GM19468 (cell line): ENCODE measurements around the gene ZNF784.
A peak's percentile ranks its signal among the peaks of the same experiment; 100 is the strongest.

ENCODE experiments used
- ATAC-seq: cut with Tn5 transposase; IDR thresholded peaks from one replicate; pipeline ENCODE4 v1.9.1; 2021; ENCODE audit warnings: mild to moderate bottlenecking, moderate library complexity, moderate number of reproducible peaks; ENCODE audit not compliant: unreplicated experiment; ENCODE audit errors: extremely low read depth

The ZNF784 gene

GRCh38 chr19:55605637-55606470 lies 18.5 kb downstream of the ZNF784 start, which contains the start of gene ZNF865:
Gene ZNF865 (plus strand): TSS chr19:55605647. CDS start chr19:55613619, 7,972 bp downstream.
- ATAC-seq: no peak

DNA sequence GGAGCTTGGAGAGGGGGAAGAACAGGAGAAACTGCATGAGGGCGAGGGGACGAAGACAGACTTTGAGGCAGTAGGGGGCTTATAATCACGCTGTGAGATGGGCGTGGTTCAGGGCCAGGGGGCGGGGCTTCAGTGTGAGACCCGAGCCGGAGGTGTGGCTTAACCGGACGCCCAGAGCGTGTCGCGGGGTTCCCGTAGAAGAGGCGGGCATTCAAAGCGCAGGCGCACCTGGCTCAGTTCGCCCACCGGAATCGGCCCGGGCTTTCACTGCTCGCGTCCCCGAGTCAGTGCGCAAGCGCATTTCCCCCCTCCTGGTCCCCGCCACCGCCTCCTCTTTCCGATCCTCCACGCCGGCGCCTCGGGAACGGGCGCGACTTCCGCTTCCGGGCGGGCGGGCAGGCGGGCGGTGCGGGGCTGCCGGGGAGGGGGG lies 19.1 kb downstream of the ZNF784 start:
- ATAC-seq: peak; percentile 83

GRCh38 chr19:55603581-55604292 lies 20.6 kb downstream of the ZNF784 start:
- no peak for ATAC-seq

- no peak for ATAC-seq
Observed at GRCh38 chr19:55603115-55603514, 21.3 kb downstream of the ZNF784 start.

- ATAC-seq: no peak
Observed at GRCh38 chr19:55602104-55603001, 22.0 kb downstream of the ZNF784 start.

GRCh38 chr19:55601084-55601483 lies 23.3 kb downstream of the ZNF784 start:
- no peak for ATAC-seq

DNA sequence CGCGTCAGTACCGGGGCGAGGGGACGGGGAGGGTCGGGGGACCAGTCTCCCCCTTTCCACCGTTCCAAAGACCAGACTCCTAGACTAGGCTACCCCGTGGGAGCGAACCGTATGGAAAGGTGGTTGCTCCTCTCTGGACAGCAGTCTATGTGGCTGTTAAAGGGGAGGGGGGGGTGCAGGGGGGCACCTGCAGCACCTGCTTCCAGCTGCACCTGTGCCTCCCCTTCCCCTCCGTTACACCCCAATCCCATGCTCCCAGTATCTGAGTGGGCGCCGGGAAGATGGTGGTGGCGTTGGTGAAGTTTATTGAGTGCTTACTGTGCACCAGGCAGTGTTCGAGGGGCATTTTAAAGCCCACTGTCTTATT lies 23.7 kb downstream of the ZNF784 start:
- no peak for ATAC-seq

DNA sequence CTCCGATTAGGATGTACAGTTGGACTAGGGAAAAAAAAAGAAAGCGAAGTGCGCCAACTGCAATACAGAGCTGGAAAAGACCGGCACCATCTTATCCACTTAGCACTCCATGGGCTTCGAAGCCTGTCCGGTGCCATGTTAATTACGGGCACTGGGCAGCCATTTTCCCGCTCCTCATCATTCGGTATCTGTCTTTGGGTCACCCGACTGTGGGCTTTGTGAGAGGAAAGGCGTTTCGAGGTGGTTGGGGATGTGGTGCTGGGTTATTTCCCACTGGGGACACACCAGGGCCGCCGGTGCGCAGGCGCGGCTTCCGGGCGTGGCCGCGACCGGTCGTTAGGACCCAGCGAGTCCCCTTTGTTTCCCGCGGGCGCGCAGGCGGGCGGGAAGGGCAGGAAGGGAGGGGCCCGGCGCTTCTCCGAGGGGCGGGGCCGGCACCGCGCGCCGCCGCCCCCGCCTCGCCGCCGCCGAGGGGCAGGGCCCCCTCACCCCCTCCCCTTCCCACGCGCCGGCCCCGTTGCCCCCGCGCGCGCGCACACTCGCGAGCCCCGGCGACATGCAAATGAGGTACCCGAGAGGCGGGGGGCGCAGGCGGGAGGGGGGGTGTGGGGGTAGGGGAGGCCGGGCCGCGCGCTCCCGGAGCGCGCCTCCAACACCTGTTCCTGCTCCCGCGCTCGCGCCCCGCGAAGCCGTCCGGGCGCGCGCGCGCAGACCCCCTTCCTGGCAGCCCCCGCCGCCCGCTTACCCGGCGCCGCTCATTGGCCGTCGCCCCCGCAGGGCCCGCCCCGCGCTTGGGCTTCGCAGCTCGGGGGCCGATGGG lies 24.3 kb downstream of the ZNF784 start, which contains the start of gene ZNF524:
ZNF524 (plus strand) TSS at position 447 of the 820 bp plus-strand sequence. CDS start 1,825 bp downstream, outside the sequence.
- peak; percentile 18 for ATAC-seq

DNA sequence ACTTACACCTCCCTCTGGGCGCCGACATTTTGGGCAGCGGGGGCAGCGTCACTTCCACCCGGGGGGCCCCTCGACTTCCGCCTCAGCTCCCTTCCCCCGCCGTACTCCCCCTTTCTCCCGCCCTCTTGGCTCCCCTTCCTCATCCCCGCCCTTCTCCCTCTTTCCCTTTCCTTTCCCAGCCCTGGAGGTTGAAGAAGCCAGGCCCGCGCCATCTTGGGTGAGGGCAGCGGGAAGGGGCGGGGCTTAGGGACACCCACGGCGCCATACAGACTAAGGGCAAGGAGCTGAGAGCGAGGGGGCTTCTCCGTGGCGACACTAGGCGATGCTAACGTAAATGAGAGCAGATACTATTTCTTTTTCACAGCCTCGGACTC lies 24.9 kb downstream of the ZNF784 start, which contains the start of gene FIZ1:
FIZ1 (minus strand) TSS at position 50 of the 374 bp plus-strand sequence. CDS start 1,652 bp downstream, outside the sequence.
- peak; percentile 35 for ATAC-seq

DNA sequence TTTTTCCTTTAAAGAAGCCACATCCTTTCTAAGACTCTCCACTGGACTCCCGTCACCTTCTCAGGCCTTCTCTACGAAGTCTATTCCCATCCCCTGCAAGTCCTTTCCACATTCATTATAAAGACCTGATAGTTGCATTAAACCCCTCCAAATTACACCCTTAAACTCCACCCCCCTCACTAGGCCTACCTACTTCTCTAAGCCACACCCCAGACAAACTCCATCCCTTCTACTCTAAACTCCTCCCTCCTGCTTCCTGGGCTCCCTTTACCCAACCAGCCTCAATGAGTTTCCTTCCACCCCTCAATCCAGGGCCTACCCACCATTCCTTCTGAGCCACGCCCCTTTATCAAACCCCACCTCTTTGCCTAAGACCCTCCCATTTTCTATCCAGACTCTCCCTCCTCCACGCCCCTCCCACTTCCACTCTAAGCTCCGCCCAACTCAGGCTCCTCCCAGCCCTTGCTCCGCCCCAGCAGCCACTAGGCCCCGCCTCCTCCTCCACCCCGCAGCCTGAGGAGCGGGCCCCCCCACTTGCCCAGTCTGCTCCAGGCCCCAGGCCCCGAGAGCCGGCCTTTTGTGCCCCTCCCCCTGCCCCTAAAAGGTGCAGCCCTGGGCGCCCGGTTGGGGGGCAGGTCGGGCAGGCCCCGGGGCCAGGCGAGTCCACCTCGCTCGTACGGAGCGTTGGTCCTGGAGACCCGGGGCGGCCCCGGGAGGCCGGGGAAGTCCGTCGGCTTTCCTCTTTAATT lies 25.5 kb downstream of the ZNF784 start:
- peak; percentile 33 for ATAC-seq

DNA sequence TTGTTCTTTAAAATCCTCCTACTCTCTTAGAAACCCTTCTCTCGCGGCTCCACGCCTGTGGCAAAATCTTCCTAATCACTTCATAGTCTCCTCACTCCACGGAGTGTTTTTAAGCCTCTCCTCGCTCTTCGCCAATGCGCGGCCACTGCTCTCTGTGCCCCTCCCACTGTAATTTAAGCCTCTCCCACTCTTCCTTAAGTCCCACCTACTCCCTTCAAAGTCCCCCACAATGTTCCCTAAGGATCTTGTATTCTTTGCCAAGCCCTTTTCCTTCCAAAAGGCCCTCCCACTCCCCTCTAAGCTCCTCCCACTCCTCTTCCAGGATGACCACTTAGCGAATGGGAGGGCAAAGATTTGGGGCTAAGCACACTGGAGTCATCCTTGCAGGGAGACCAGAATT lies 26.3 kb downstream of the ZNF784 start:
- ATAC-seq: no peak

DNA sequence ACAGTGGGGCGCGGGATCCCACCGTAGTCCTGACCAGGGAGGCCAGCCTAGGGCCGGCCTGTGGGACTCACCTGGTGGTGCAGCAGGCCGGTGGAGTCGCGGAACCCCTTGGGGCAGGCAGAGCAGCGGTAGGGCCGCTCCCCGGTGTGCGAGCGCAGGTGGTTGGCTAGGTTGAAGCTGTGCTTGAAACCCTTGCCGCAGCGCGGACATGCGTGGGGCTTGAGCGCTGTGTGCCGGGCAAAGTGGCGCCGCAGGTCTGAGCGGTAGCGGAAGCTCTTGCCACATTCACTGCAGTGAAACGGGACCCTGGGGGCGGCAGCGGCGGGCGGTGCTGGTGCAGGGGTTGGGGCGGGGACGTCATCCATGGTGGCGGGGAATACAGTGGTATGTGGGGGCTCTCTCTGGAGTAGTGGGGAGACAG lies 26.9 kb downstream of the ZNF784 start:
- ATAC-seq: no peak

DNA sequence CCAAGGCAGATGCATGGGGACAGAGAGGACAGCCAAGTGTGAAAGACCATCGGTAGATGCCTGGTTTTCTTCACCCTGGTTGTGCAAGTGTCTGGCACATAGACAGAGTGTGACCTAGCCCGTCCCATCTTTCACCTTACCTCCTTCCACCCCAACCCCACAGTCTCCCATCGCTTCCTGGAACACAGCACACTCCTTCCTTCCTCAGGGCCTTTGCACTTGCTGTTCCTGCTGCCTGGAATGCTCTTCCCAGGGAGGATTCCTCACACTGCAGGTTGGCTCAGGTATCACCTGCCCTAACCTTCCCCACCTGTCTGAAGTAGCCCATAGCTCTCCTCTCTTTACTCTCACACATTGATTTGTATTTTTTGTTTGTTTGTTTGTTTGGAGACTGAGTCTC lies 28.1 kb downstream of the ZNF784 start:
- no peak for ATAC-seq

DNA sequence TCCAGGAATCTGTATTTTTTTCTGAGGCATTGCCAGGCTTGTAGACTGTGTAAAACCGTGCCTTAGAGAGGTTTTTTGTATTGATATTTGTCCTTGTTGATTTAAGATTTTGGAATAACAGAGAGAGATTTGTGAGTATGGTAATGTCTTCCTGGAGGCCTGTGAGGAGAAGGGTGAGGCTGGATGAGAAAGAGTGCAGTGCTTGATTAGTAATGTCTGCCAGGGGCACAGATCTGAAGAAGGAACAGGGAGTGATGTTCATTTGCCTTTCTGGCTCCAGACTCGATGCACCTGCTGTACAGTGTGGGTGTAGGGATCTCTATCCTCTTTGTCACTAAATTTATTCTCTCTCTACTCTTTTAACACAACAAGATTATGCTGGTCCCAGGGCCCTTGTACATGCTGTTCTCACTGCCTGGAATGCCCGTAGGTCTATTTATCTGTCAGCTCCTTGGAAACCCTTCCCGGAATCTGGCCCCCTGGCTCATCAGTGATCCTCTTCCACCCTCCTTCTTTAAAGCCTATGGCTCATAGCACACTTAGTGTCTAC lies 29.3 kb downstream of the ZNF784 start:
- ATAC-seq: no peak

DNA sequence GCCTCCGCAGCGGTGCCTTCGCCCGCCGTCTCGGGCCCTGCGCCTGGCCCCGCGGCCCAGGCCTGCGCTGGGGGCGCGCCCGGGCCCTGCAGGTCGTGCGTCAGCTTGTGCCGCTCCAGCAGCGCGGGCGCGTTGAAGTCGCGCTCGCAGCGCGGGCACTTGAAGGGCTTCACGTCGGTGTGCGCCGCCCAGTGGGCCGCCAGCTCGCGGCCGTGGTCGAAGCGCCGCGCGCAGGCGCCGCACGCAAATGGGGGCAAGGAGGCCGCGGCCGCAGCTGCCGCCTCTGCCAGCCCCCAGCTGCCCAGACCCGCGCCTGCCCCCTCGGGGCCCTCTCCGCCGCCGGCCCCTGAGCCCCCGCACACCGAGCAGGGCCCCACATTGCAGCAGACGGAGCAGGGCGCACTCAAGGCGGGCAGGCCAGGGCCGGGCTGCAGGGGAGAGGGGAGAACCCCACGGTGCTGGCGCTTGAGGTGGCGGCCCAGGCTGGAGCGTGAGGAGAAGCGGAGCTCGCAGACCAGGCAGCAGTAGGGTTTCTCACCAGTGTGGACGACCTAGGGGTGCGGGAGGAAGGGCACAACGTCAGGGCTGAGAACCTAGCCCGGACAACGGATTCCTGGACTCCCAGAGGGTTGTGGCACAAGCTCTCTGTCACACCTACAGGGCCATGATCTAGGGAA lies 31.1 kb downstream of the ZNF784 start:
- ATAC-seq: no peak

DNA sequence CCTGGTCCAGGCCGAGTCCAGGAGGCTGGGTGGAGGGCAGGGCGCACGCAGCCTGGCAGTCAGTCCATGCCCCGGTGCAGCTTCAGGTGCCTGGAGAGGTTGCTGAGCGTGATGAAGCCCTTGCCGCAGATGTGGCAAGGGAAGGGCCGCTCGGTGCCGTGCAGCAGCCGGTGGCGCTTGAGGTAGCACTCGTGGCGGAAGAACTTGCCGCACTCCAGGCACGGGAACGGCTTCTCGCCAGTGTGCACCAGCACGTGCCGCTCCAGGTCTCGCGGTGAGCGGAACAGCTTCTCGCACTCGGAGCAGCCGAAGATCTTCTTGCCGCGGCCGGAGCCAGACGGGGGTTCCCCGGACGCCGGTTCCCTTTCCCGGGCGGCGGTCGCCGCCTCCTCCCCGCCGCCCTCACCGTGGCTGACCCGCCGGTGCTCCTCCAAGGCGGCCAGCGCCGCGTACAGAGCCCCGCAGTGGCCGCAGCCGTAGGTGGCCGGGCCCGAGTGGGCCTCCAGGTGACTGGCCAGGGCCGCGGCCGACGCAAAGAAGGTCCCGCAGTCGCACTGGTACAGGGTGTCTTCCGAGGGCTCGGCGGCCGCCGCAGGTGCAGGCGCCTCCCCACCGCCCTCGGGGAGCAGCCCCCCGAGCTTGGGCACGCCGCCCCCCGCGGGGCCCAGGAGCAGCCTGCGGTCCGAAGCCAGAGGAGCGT lies 31.8 kb downstream of the ZNF784 start:
- no peak for ATAC-seq

DNA sequence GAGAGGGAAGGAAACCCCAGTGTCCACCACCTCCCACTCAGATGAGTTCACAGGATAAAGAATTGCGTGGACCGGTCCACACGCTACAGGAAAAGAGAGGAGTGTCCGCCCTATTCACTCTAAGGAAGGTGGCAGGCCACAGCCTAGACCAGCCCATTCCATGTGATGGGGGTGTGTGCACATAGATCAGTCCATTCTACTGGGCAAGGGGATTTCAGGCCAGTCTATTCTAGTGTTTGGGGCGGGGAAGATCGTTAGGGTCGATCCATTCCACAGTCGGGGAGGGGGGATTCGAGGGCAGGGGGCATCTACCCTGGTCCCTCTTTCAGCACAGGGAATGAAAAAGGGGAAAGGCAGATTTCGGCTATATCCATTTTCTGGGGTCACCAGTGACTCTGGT lies 32.8 kb downstream of the ZNF784 start:
- no peak for ATAC-seq
